ENCODE data around the gene CD8B2.

DNA sequence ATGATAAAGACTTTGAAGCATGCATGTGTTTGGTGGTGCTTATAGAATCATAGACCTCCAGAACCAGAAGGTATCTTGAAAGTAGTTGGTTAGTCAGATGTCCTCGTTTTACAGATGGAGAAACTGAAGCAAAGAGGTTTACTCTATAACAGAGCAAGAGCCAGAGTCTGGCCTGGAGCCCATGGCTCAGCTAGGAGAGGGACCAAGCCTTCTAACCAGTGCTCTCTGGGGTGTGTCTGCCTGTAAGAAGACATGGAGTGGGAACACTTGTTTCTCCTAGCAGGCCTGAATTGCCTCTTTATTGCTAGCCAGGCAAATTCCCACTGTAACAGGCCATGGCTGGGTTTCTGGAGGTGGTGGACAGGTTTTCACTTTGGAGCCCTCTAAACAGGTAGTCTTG is 67.9 kb downstream of the CD8B2 start:
- no peak for TF ChIP-seq GATA2 (IDR thresholded peaks at IDR 0.05; ENCODE audit: low read depth, low read length)
- TF ChIP-seq GATA3 (IDR thresholded peaks at IDR 0.05; ENCODE audit: low read depth, low read length): no peak

All from SH-SY5Y (cell line).